Measurements from ENCODE around the gene KL. TPM values are rescaled to one million over a fixed set of nuclear protein-coding genes. Genes with fewer than 3 reads are reported as not detected.

KL gene
- total RNA-seq, 1 donor from 2014 or later, result 3.6 TPM

DNA sequence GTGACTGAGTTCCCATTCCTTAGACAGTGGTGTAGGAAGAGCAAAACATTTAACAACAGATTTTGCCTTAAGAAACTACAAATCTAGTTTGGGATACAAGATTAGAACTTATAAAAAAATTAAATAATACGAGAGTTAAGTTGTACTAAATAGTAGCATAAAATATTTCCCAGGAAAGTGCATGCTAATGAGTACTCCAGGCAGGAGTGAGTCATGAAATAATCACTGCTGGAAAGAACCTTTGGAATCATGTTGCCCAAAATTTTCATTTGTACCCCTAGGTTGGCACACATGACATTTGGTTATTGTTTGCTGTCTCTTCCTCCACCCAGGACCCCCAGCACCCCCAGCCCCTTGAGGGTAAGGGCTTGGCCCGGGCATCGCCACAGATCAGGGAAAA is 26.3 kb upstream of the KL start:
- Mint-ChIP-seq H3K36me3 (no peaks in the 10 kb centered on the region), H3K27me3 (no peaks in the 10 kb centered on the region), H3K27ac (no peak overlapping the region), H3K4me1 (ENCODE audit: unreplicated experiment) (peaks cover 5% of the 10 kb centered on the region), H3K4me3 (no peak overlapping the region), H3K9me3 (peaks cover 6% of the 10 kb centered on the region)
- DNase-seq (ENCODE audit: extremely low spot score, unreplicated experiment), result no peak
- no peak for TF ChIP-seq CTCF (conservative IDR thresholded peaks at IDR 0.05)

DNA sequence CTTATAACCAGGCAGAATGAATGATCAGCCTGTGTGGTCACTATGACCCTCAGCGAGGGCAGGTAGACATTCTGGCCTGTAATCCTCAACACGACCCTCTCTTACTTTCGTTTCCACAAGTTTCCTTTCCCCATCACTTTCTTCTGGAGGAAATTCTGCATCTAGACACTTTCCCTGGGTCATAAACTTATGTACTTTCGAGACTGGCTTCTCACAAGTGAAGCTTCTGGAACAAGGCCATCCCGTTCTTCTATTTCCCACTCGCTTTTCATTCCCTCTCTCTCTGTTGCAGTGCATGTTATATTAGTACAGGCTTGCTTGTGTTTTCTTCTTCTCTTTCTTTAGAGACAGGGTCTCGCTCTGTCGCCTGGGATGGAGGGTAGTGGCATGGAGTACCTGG is 23.1 kb upstream of the KL start:
- H3K36me3 Mint-ChIP-seq, result no peaks in the 10 kb centered on the region
- DNase-seq (ENCODE audit: extremely low spot score, unreplicated experiment), result no peak
- TF ChIP-seq CTCF (conservative IDR thresholded peaks at IDR 0.05), result no peak
- H3K27me3 Mint-ChIP-seq, result peaks cover 3% of the 10 kb centered on the region
- H3K9me3 Mint-ChIP-seq, result no peaks in the 10 kb centered on the region
- H3K4me1 Mint-ChIP-seq (ENCODE audit: unreplicated experiment), result peaks cover 5% of the 10 kb centered on the region
- H3K27ac Mint-ChIP-seq, result no peak overlapping the region
- no peak overlapping the region for H3K4me3 Mint-ChIP-seq

DNA sequence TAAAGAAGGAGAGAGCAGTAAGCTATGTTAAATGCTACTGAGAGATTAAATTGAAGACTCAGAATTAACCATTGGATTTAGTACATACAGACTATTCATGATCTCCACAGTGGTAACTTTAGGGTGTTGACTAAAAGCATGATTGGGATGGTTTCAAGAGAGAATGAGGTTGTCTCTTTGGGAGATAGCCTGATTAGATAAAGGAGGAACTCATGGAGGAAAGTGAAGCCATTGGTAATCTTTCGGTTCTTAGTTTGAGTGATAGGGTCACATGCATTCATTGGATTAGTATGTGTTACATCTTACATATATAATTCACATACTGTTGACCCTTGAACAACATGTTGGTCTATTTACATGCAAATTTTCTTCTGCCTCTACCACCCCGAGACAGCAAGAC is 18.8 kb upstream of the KL start:
- H3K27me3 Mint-ChIP-seq, result peaks cover 3% of the 10 kb centered on the region
- no peak for DNase-seq (ENCODE audit: extremely low spot score, unreplicated experiment)
- no peaks in the 10 kb centered on the region for H3K36me3 Mint-ChIP-seq
- TF ChIP-seq CTCF (conservative IDR thresholded peaks at IDR 0.05), result no peak
- no peaks in the 10 kb centered on the region for H3K4me1 Mint-ChIP-seq (ENCODE audit: unreplicated experiment)
- no peak overlapping the region for H3K4me3 Mint-ChIP-seq
- no peak overlapping the region for H3K27ac Mint-ChIP-seq
- H3K9me3 Mint-ChIP-seq, result no peaks in the 10 kb centered on the region

- peaks cover 6% of the 10 kb centered on the region for H3K4me1 Mint-ChIP-seq (ENCODE audit: unreplicated experiment)
- TF ChIP-seq CTCF (conservative IDR thresholded peaks at IDR 0.05), result no peak
- H3K9me3 Mint-ChIP-seq, result no peaks in the 10 kb centered on the region
- H3K36me3 Mint-ChIP-seq, result no peaks in the 10 kb centered on the region
- peaks cover 3% of the 10 kb centered on the region for H3K27me3 Mint-ChIP-seq
- H3K4me3 Mint-ChIP-seq, result no peak overlapping the region
- H3K27ac Mint-ChIP-seq, result no peak overlapping the region
- DNase-seq (ENCODE audit: extremely low spot score, unreplicated experiment), result no peak
These were observed 17.3 kb upstream of the KL start for GRCh38 chr13:32998966-32999365.

DNA sequence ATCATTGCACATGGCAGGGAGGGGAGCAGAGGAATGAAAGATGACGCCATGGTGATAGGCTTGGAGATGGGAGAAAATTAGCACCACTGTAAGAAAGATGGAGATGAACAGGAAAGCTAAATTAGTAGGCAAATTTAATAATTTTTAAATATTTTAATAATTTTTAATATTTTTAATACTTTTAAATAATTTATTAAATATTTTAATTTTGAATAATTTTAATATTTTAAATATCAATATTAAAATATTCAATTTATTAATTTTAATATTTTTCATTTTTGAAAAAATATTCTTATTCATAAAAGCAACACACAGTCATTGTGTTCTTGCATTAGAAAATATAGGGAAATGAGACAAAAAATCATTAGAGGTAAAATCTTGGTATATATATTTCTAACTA is 15.9 kb upstream of the KL start:
- no peak for DNase-seq (ENCODE audit: extremely low spot score, unreplicated experiment)
- Mint-ChIP-seq H3K27ac (no peak overlapping the region), H3K36me3 (no peaks in the 10 kb centered on the region), H3K9me3 (no peaks in the 10 kb centered on the region), H3K4me3 (no peak overlapping the region), H3K4me1 (ENCODE audit: unreplicated experiment) (peaks cover 15% of the 10 kb centered on the region), H3K27me3 (peaks cover 1% of the 10 kb centered on the region)
- TF ChIP-seq CTCF (conservative IDR thresholded peaks at IDR 0.05), result no peak

- no peak overlapping the region for H3K27ac Mint-ChIP-seq
- H3K27me3 Mint-ChIP-seq, result no peaks in the 10 kb centered on the region
- no peaks in the 10 kb centered on the region for H3K36me3 Mint-ChIP-seq
- peaks cover 7% of the 10 kb centered on the region for H3K9me3 Mint-ChIP-seq
- TF ChIP-seq CTCF (conservative IDR thresholded peaks at IDR 0.05), result no peak
- H3K4me3 Mint-ChIP-seq, result no peak overlapping the region
- peaks cover 15% of the 10 kb centered on the region for H3K4me1 Mint-ChIP-seq (ENCODE audit: unreplicated experiment)
- no peak for DNase-seq (ENCODE audit: extremely low spot score, unreplicated experiment)
These were observed 12.7 kb upstream of the KL start for GRCh38 chr13:33003458-33004019.
